Stimulated activated CD4-positive, alpha-beta T cell treated with anti-CD3 and anti-CD28 coated beads, Interleukin-1b, Interleukin-23, amount 100 ng/mL, for 4 hours (primary cell): ENCODE measurements around the gene UBE2C.
"Not testable (repeated sequence)": the region's sequence is repeated elsewhere in the genome, so short reads cannot be mapped to it uniquely, and the experiment has no call there.

Experiments
- DNase-seq, 2 donors: peaks; one replicate each; pipeline ENCODE4 v3.0.0-alpha.2; 2020; ENCODE audit warnings: low read depth in 2 of 2

Gene UBE2C

GRCh38 chr20:45812157-45813005 lies at the start of gene UBE2C:
Gene UBE2C, plus strand, starts transcription at chr20:45812644. Its CDS starts 52 bp downstream, at chr20:45812696.
- peak; percentile 82 to 87 for DNase-seq

GRCh38 chr20:45764618-45765282 lies 47.7 kb upstream of the UBE2C start:
- DNase-seq: not testable (repeated sequence)

GRCh38 chr20:45765307-45765875 lies 47.1 kb upstream of the UBE2C start:
- no peak for DNase-seq

GRCh38 chr20:45765980-45766379 lies 46.5 kb upstream of the UBE2C start:
- DNase-seq: no peak

GRCh38 chr20:45768479-45768878 lies 44.0 kb upstream of the UBE2C start:
- no peak for DNase-seq

- DNase-seq: peak; percentile 72 to 77
Measured at GRCh38 chr20:45771182-45771759, 41.2 kb upstream of the UBE2C start.

GRCh38 chr20:45772693-45773092 lies 39.8 kb upstream of the UBE2C start:
- DNase-seq: no peak

GRCh38 chr20:45774945-45775344 lies 37.5 kb upstream of the UBE2C start:
- DNase-seq: no peak

- DNase-seq: no peak
Measured at GRCh38 chr20:45775411-45775810, 37.0 kb upstream of the UBE2C start.

GRCh38 chr20:45776931-45777330 lies 35.5 kb upstream of the UBE2C start:
- no peak for DNase-seq

GRCh38 chr20:45779011-45779915 lies 33.2 kb upstream of the UBE2C start:
- no peak for DNase-seq

- DNase-seq: no peak
Measured at GRCh38 chr20:45780159-45780558, 32.3 kb upstream of the UBE2C start.

- DNase-seq: no peak
Measured at GRCh38 chr20:45781391-45781931, 31.0 kb upstream of the UBE2C start.

GRCh38 chr20:45782890-45783289 lies 29.6 kb upstream of the UBE2C start:
- DNase-seq: no peak

- DNase-seq: no peak
Measured at GRCh38 chr20:45783656-45784294, 28.7 kb upstream of the UBE2C start.

GRCh38 chr20:45788351-45788750 lies 24.1 kb upstream of the UBE2C start:
- no peak for DNase-seq

- DNase-seq: no peak
Measured at GRCh38 chr20:45792317-45793118, 19.9 kb upstream of the UBE2C start.

GRCh38 chr20:45796337-45797065 lies 15.9 kb upstream of the UBE2C start:
- no peak for DNase-seq

- DNase-seq: not testable (repeated sequence)
Measured at GRCh38 chr20:45797510-45797909, 14.9 kb upstream of the UBE2C start.
